Activated naive CD8-positive, alpha-beta T cell treated with anti-CD3 and anti-CD28 coated beads, Interleukin-2, amount 10 ng/mL, durations not matched to agents 7 days and 5 days (primary cell): ENCODE measurements around the gene GM2A. TPM values are rescaled to one million over a fixed set of nuclear protein-coding genes. Genes with fewer than 3 reads are reported as not detected.

Experiments used
- ATAC-seq: fragments of 150-1000 bp; cut with Tn5 transposase; one replicate; pipeline ENCODE4 v1.10.0; 2021; ENCODE audit warnings: low read depth, moderate library complexity
- POLR2A ChIA-PET: fragments of 350-600 bp; sonication (Branson Sonifier 250); formaldehyde crosslinking; loops from one replicate; lab custom pipeline; 2021; ENCODE audit warnings: antibody characterized with exemption; lab: Charles Lee
- DNase-seq: peaks from one replicate; pipeline ENCODE4 v3.0.0; 2021
- H3K27ac Mint-ChIP-seq: one replicate; pipeline ENCODE4 v1.8.0; 2022; ENCODE audit warnings: mild to moderate bottlenecking, mixed read lengths
- H3K27me3 Mint-ChIP-seq: one replicate; pipeline ENCODE4 v1.8.0; 2022; ENCODE audit warnings: mild to moderate bottlenecking, moderate library complexity, mixed read lengths
- H3K36me3 Mint-ChIP-seq: one replicate; pipeline ENCODE4 v1.8.0; 2021; ENCODE audit warnings: mild to moderate bottlenecking, mixed read lengths
- H3K4me1 Mint-ChIP-seq: one replicate; pipeline ENCODE4 v1.8.0; 2021; ENCODE audit warnings: mixed read lengths
- H3K4me3 Mint-ChIP-seq: one replicate; pipeline ENCODE4 v1.8.0; 2022; ENCODE audit warnings: mild to moderate bottlenecking, moderate library complexity, mixed read lengths
- H3K9me3 Mint-ChIP-seq: one replicate; pipeline ENCODE4 v1.8.0; 2021; ENCODE audit warnings: mixed read lengths
- total RNA-seq, 2 experiments: library from RNA; stranded (reverse); gene quantifications; one replicate each; pipeline ENCODE4 v1.2.3, GENCODE V29; 2021

Gene GM2A
- total RNA-seq, 2 experiments from 2014 or later: 19.3 to 20.6 TPM

DNA sequence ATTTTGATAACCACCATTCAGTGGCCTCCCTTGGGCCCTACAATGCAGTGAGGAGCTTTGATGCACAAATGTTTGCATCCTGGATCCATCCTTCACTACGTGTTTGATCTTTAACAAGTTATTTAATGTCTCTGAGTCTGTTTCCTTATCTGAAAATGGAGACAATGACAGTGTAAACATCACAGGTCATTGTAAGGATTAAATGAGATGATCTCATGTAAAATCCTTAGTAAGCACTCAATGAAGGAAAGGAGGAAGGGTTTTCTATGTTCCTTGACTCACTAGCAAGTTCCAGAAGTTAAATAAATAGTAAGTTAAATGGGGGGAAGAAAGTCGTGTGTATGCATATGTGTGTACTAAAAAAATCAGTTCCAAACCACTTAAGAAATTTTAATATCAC, 60.4 kb downstream of the GM2A start:
- no peak for ATAC-seq
- H3K36me3 Mint-ChIP-seq: no peaks in the 10 kb centered on the region
- H3K9me3 Mint-ChIP-seq: peaks cover 4% of the 10 kb centered on the region
- no peak for DNase-seq
- POLR2A ChIA-PET: no interaction called here
- peaks cover 2% of the 10 kb centered on the region for H3K4me1 Mint-ChIP-seq
- no peak overlapping the region for H3K4me3 Mint-ChIP-seq
- H3K27me3 Mint-ChIP-seq: peaks cover 10% of the 10 kb centered on the region
- H3K27ac Mint-ChIP-seq: no peak overlapping the region

DNA sequence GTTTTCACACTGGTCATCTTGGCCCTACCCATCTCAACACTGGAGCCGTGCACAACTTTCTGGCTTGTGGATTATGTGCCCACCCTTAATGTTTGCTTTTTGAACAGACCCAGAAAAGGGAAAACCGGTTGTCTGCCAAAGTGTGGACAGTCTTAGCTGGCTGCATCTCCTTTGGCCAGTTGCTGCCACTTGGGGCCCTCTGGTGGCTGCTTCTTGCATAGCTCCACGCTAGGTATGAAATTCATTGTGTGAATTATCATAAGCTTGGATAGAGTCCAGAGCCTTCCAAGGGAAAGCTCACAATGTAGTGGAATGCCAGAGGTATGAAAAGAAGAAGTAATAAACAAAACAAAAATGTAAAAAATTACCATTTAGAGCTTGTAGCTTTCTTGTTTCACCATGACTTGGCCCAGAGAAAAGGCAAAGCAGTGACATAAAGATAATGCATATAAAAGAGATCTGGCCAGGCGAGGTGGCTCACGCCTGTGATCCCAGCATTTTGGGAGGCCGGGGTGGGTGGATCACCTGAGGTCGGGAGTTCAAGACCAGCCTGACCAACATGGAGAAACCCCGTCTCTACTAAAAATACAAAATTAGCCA, 63.1 kb downstream of the GM2A start:
- peaks cover 10% of the 10 kb centered on the region for H3K27me3 Mint-ChIP-seq
- H3K27ac Mint-ChIP-seq: no peak overlapping the region
- POLR2A ChIA-PET: no interaction called here
- no peaks in the 10 kb centered on the region for H3K36me3 Mint-ChIP-seq
- DNase-seq (peak; percentile 54), ATAC-seq (peak; percentile 56)
- peaks cover 3% of the 10 kb centered on the region for H3K9me3 Mint-ChIP-seq
- peaks cover 2% of the 10 kb centered on the region for H3K4me1 Mint-ChIP-seq
- H3K4me3 Mint-ChIP-seq: no peak overlapping the region

DNA sequence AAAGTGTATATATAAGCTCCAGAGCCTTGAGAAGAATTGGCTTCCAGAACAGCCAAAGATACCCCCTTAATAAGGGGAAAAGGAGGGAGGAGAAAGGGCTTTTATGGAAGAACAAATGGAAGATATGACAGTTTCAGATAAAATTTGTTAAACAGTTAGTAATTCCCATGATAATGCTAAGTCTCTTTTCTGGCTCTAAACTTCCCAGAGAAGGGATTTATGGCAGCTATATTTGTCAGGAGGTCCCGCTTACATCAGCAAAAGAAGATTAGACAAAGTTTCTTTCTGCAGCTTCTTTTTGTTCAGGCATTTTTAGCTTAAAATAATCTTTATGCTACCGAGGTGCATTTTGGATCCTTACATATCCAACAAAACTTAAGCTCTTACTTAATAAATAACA, 64.9 kb downstream of the GM2A start:
- DNase-seq (no peak), ATAC-seq (no peak)
- no peaks in the 10 kb centered on the region for H3K36me3 Mint-ChIP-seq
- no peak overlapping the region for H3K4me3 Mint-ChIP-seq
- no peaks in the 10 kb centered on the region for H3K9me3 Mint-ChIP-seq
- H3K27me3 Mint-ChIP-seq: peaks cover 10% of the 10 kb centered on the region
- H3K4me1 Mint-ChIP-seq: peaks cover 2% of the 10 kb centered on the region
- no peak overlapping the region for H3K27ac Mint-ChIP-seq
- POLR2A ChIA-PET: no interaction called here

DNA sequence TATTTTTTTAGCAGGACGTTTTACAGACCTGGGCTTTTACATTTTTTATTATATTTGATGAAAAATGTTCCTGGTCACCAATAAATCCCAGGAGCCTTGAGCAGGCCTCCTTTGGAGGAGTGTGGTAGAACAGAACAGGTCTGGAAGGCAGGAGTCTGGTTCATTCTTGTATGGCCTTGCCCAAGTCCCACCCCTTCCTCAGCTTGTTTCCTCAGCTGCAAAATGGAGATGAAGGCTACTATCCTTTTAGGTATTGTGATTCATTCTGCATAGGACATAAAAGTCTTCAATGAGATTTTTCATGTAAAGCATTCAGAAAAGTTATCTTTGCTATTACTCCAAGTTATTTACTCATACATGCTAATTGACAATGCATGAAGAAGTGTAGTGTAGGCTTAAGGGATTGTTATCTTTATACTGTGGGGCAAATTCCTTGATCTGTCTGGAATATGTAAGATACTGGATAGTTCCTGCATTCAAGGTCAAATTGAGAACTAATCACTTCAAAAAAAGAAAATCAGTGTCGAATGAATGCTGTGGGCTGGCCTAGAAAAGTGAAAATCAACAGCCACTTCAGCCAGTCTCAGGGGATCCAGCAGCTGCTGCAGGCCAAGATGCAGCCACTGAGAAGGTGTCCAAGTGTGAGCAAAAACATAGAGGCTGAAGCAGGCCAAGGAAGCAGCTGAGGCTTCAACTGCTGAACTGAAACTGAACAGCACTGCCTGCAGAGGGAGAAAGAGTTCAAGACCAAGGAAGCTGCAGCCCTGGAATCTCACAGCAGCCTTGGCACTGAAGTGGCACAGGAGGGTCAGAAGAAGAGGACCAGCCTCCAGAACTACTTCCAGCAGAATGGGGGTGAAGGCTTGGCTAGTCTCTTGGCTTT, 66.1 kb downstream of the GM2A start:
- Mint-ChIP-seq H3K27ac (no peak overlapping the region), H3K27me3 (peaks cover 7% of the 10 kb centered on the region), H3K36me3 (no peaks in the 10 kb centered on the region), H3K4me3 (no peak overlapping the region), H3K9me3 (no peaks in the 10 kb centered on the region), H3K4me1 (peaks cover 2% of the 10 kb centered on the region)
- no peak for DNase-seq
- no peak for ATAC-seq
- POLR2A ChIA-PET: no interaction called here

Other genes starting within 250 kb of the GM2A start
- not detected for gene GPX3, start 232.6 kb upstream of the GM2A start, total RNA-seq
- gene TNIP1, start 172.2 kb upstream of the GM2A start, total RNA-seq: 100 to 1,000 TPM; 172 to 176 TPM
- gene ANXA6, start 95.4 kb upstream of the GM2A start, total RNA-seq: 100 to 1,000 TPM; 518 to 538 TPM
- 100 to 1,000 TPM; 108 to 110 TPM for gene CCDC69, start 29.1 kb upstream of the GM2A start, total RNA-seq
- not detected for gene SLC36A3, start 50.6 kb downstream of the GM2A start, total RNA-seq
- gene SLC36A2, start 94.4 kb downstream of the GM2A start, total RNA-seq: not detected
- 1 to 10 TPM; 5.8 to 6.0 TPM for gene SLC36A1, start 194.4 kb downstream of the GM2A start, total RNA-seq